ENCODE results near the gene SHISA7.

The SHISA7 gene

GRCh38 chr19:55444646-55445045, 1.5 kb upstream of the SHISA7 start:
- no peak for DNase-seq

- DNase-seq, result no peak
Observed at GRCh38 chr19:55443824-55444480, 852 bp upstream of the SHISA7 start.

GRCh38 chr19:55442372-55442961, 633 bp downstream of the SHISA7 start:
- DNase-seq, result no peak

GRCh38 chr19:55441692-55442321, 1.3 kb downstream of the SHISA7 start:
- DNase-seq, result no peak

- no peak for DNase-seq
Observed at GRCh38 chr19:55441319-55441691, 1.8 kb downstream of the SHISA7 start.

- DNase-seq, result no peak
Observed at GRCh38 chr19:55440411-55441105, 2.5 kb downstream of the SHISA7 start.

- no peak for DNase-seq
Observed at GRCh38 chr19:55439052-55439451, 4.0 kb downstream of the SHISA7 start.

GRCh38 chr19:55437410-55437809, 5.7 kb downstream of the SHISA7 start:
- peak in 1 of 2 experiments; percentile 20 for DNase-seq

- no peak for DNase-seq
Observed at GRCh38 chr19:55436847-55437246, 6.3 kb downstream of the SHISA7 start.

- DNase-seq, result no peak
Observed at GRCh38 chr19:55435020-55435419, 8.1 kb downstream of the SHISA7 start.

GRCh38 chr19:55434356-55434919, 8.7 kb downstream of the SHISA7 start:
- DNase-seq, result no peak

GRCh38 chr19:55433292-55433691, 9.8 kb downstream of the SHISA7 start:
- DNase-seq, result no peak

- DNase-seq, result no peak
Observed at GRCh38 chr19:55432241-55432959, 10.7 kb downstream of the SHISA7 start.

- no peak for DNase-seq
Observed at GRCh38 chr19:55431183-55431582, 11.9 kb downstream of the SHISA7 start.

GRCh38 chr19:55426042-55426441, 17.1 kb downstream of the SHISA7 start:
- no peak for DNase-seq

GRCh38 chr19:55424518-55424917, 18.6 kb downstream of the SHISA7 start:
- no peak for DNase-seq

- DNase-seq, result no peak
Observed at GRCh38 chr19:55423225-55424005, 19.7 kb downstream of the SHISA7 start.

GRCh38 chr19:55421281-55421680, 21.8 kb downstream of the SHISA7 start:
- DNase-seq, result peak; percentile 59 to 63

GRCh38 chr19:55419624-55420236, 23.4 kb downstream of the SHISA7 start:
- DNase-seq, result no peak

- DNase-seq, result no peak
Observed at GRCh38 chr19:55419103-55419502, 24.0 kb downstream of the SHISA7 start.

- peak; percentile 53 to 62 for DNase-seq
Observed at GRCh38 chr19:55418185-55418584, 24.9 kb downstream of the SHISA7 start.

- DNase-seq, result no peak
Observed at GRCh38 chr19:55410168-55410567, 32.9 kb downstream of the SHISA7 start.
